Prostate gland (tissue), 2 donors: ENCODE data around the gene MTERF2. TPM values are rescaled to one million over a fixed set of nuclear protein-coding genes. Genes with fewer than 3 reads are reported as not detected.

Experiments used
- DNase-seq: peaks from one replicate; pipeline ENCODE4 v3.0.0-alpha.2; 2019; ENCODE audit warnings: low spot score
- H3K27ac ChIP-seq, 2 donors: fragments of 200-600 bp; sonication (generic); 2 replicates each; pipeline ENCODE4 v1.5.1; 2017 to 2019
- H3K27me3 ChIP-seq: fragments of 200-600 bp; sonication (generic); replicated peaks from 2 replicates; pipeline ENCODE4 v1.5.1; 2019; ENCODE audit not compliant: insufficient read depth
- H3K36me3 ChIP-seq, 2 donors: fragments of 200-600 bp; sonication (generic); 1 replicate in 1 of 2; 2 replicates in 1 of 2; pipeline versions ENCODE4 v1.5.1 to v1.8.1; 2017 to 2019
- H3K4me1 ChIP-seq: fragments of 200-600 bp; sonication (generic); replicated peaks from 2 replicates; pipeline ENCODE4 v1.5.1; 2019
- H3K4me3 ChIP-seq, 2 donors: fragments of 200-600 bp; sonication (generic); 2 replicates each; pipeline ENCODE4 v1.5.1; 2017 to 2019
- H3K9me3 ChIP-seq: fragments of 200-600 bp; sonication (generic); 2 replicates; pipeline ENCODE4 v1.5.1; 2017
- POLR2A ChIP-seq: fragments of 450-650 bp; IDR thresholded peaks from one replicate; pipeline ENCODE4 v1.6.1; 2016; ENCODE audit warnings: antibody characterized with exemption, mild to moderate bottlenecking
- POLR2AphosphoS5 ChIP-seq: sonication (generic); formaldehyde crosslinking; IDR thresholded peaks from one replicate; pipeline ENCODE4 v1.6.1; 2017; ENCODE audit warnings: antibody characterized with exemption
- WGBS: methylation state at CpG from one replicate; pipeline ENCODE4 v1.1.5; 2018; 5-methylcytosine and 5-hydroxymethylcytosine counted together
- intact Hi-C: fragments of 100-400 bp; cut with DNase I; formaldehyde crosslinking; loops from one replicate; pipeline ENCODE4 v1.14.2; 2022
- total RNA-seq, 2 donors: library from RNA; depleted of rRNA; stranded (reverse); fragments of >200 nt; gene quantifications; one replicate each; pipeline ENCODE4 v1.1.0, GENCODE V29; 2016
- TF ChIP-seq, protein P1 (sequence below), 4 experiments: fragments of 200-600 bp in 2 of 4; fragments of 450-650 bp in 2 of 4; sonication (generic) in 2 of 4; IDR thresholded peaks; 1 replicate in 3 of 4; 2 replicates in 1 of 4; pipeline ENCODE4 v1.5.1; 2016 to 2019; ENCODE audit warnings: antibody characterized with exemption in 4 of 4, mild to moderate bottlenecking in 2 of 4, moderate library complexity in 2 of 4

MTERF2 gene
- total RNA-seq, 2 donors from 2014 or later = 11.3 to 18.1 TPM

DNA sequence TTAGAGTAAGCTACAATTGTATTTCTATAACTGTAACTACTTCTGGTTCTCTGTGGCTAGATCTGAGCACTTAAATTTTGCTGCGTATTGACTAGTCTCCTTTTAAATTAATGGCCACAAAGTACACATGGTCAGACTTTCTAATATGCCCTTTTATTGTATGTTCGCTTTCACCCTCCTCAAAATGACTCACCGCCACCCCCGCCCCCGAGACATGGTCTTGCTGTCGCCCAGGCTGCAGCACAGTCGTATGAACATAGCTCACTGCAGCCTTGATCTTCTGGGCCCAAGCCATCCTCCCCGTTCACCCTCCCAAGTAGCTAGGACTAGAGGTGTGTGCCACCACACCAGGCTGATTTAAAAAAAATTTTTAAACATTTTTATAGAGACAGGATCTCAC is 11.8 kb downstream of the MTERF2 start:
- no peak overlapping the region for H3K27ac ChIP-seq
- no peak for TF ChIP-seq POLR2AphosphoS5
- TF ChIP-seq, protein P1, sequence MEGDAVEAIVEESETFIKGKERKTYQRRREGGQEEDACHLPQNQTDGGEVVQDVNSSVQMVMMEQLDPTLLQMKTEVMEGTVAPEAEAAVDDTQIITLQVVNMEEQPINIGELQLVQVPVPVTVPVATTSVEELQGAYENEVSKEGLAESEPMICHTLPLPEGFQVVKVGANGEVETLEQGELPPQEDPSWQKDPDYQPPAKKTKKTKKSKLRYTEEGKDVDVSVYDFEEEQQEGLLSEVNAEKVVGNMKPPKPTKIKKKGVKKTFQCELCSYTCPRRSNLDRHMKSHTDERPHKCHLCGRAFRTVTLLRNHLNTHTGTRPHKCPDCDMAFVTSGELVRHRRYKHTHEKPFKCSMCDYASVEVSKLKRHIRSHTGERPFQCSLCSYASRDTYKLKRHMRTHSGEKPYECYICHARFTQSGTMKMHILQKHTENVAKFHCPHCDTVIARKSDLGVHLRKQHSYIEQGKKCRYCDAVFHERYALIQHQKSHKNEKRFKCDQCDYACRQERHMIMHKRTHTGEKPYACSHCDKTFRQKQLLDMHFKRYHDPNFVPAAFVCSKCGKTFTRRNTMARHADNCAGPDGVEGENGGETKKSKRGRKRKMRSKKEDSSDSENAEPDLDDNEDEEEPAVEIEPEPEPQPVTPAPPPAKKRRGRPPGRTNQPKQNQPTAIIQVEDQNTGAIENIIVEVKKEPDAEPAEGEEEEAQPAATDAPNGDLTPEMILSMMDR (IDR thresholded peaks at IDR 0.05) = no peak
- no peak for TF ChIP-seq POLR2A
- no peaks in the 10 kb centered on the region for H3K9me3 ChIP-seq
- no peaks in the 10 kb centered on the region for H3K36me3 ChIP-seq
- WGBS = 96% methylated on average over 8 of the region's 8 CpGs
- intact Hi-C loops = no loop called here
- no peak overlapping the region for H3K4me3 ChIP-seq
- DNase-seq = no peak
- H3K4me1 ChIP-seq = no peaks in the 10 kb centered on the region
- H3K27me3 ChIP-seq = no peaks in the 10 kb centered on the region

DNA sequence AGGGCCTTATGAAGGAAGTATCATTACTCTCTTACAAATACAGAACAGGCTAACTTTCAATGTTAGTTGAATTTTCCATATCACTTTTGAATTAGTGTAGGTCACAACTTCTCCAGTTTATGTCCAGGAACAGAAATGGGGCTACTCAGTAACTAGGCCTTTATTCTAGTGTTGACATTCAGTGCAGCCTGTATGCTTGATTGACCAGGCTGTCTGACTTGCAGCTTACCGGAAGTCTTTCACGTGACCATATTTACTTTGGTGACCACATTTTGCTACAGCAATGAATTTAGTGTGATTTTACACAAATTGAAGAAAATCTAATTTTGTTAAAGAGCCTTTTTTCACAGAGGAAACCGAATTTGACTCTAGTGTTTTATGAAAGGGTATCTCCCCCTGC is 12.4 kb downstream of the MTERF2 start:
- intact Hi-C loops = no loop called here
- Histone ChIP-seq H3K9me3 (no peaks in the 10 kb centered on the region), H3K27me3 (no peaks in the 10 kb centered on the region), H3K27ac (no peak overlapping the region), H3K4me3 (no peak overlapping the region), H3K36me3 (no peaks in the 10 kb centered on the region), H3K4me1 (no peaks in the 10 kb centered on the region)
- no peak for DNase-seq
- no peak for TF ChIP-seq POLR2A
- TF ChIP-seq, protein P1 (IDR thresholded peaks at IDR 0.05) = no peak
- TF ChIP-seq POLR2AphosphoS5 = no peak
- 69% methylated on average over 3 of the region's 3 CpGs for WGBS

DNA sequence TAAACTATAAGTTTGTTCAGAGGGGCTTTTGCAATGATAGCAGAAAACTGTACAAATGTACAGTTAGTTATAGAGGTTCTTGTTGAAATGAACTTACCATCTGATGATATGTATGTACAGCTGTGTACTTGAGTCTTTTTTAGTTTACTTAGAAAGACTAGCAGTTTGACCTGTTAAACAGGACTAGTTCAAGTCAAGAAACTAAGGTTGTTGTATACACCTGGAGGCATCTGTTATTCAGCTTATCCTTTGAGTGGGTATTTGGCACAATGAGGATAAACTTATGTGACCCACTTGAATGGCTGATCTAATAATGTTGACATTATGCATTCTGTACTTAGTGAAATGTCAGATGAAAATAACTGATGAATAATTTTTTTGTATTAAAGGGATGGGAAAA is 13.4 kb downstream of the MTERF2 start:
- no peaks in the 10 kb centered on the region for H3K27me3 ChIP-seq
- H3K4me3 ChIP-seq = no peak overlapping the region
- no peak for DNase-seq
- no peaks in the 10 kb centered on the region for H3K4me1 ChIP-seq
- TF ChIP-seq POLR2A = no peak
- TF ChIP-seq, protein P1 (IDR thresholded peaks at IDR 0.05) = no peak
- TF ChIP-seq POLR2AphosphoS5 = no peak
- no peaks in the 10 kb centered on the region for H3K9me3 ChIP-seq
- H3K27ac ChIP-seq = no peak overlapping the region
- intact Hi-C loops = no loop called here
- H3K36me3 ChIP-seq = no peaks in the 10 kb centered on the region

DNA sequence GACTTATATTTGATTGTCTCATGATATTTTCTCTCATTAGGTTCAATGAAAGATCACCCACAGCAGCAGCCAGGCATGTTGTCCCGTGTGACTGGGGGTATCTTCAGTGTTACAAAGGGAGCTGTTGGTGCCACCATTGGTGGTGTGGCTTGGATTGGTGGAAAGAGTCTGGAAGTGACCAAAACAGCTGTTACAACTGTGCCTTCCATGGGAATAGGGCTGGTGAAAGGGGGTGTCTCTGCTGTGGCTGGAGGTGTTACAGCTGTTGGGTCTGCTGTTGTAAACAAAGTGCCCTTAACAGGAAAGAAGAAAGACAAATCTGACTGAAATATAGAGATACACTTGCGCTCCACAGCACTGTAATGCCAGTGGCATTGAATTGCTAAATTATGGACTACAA is 15.9 kb downstream of the MTERF2 start:
- no peaks in the 10 kb centered on the region for H3K27me3 ChIP-seq
- WGBS = 94% methylated on average over 2 of the region's 2 CpGs
- no peak for TF ChIP-seq POLR2AphosphoS5
- TF ChIP-seq, protein P1 (IDR thresholded peaks at IDR 0.05) = no peak
- TF ChIP-seq POLR2A = no peak
- H3K36me3 ChIP-seq = no peaks in the 10 kb centered on the region
- H3K4me3 ChIP-seq = no peak overlapping the region
- no peaks in the 10 kb centered on the region for H3K9me3 ChIP-seq
- no peak overlapping the region for H3K27ac ChIP-seq
- no peak for DNase-seq
- intact Hi-C loops = no loop called here
- no peaks in the 10 kb centered on the region for H3K4me1 ChIP-seq

DNA sequence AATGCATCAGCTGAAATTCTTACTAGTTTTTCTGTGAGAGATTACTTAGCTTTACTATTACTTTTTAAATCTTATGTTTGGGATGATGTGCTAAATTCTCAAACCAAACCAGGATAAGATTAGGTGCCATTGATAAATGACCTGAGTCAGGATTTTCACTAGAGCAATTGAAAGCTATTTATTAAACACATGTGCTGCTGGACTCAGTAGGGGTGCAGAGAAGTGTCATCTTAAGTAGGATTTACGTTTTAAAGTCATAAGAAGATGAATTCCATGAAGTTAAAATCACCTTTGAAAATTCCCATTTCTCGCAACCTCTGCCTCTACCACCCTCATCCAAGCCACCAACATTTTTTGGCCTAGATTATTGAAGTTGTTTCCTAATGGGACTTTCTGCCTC is 22.4 kb downstream of the MTERF2 start:
- 91% methylated on average over 2 of the region's 2 CpGs for WGBS
- Histone ChIP-seq H3K4me1 (no peaks in the 10 kb centered on the region), H3K9me3 (no peaks in the 10 kb centered on the region), H3K4me3 (no peak overlapping the region), H3K27ac (no peak overlapping the region), H3K27me3 (no peaks in the 10 kb centered on the region), H3K36me3 (no peaks in the 10 kb centered on the region)
- TF ChIP-seq POLR2A (no peak), POLR2AphosphoS5 (no peak)
- TF ChIP-seq, protein P1 (IDR thresholded peaks at IDR 0.05) = no peak
- DNase-seq = no peak
- intact Hi-C loops = no loop called here
